ENCODE results near the gene CLASRP.
A peak's percentile ranks its signal among the peaks of the same experiment; 100 is the strongest.

CLASRP gene

DNA sequence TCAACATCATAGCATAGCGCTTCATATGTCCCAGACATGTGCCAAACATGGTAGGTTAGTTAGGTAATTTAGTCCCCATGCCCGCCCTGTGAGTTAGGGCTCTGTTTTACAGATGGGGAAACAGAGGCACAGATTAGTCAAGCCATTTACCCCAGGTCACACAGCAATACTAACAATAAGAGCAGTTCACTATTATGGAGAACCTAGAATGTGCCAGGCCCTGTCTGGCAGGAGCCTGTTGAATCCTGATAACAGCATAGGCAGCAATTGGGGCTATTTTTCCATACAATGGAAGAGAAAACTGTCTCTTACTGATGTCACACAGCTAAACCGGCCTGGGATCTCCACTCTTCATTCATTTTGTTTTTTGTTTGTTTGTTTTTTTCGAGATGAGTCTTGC is 47.6 kb downstream of the CLASRP start:
- DNase-seq, result no peak
- ATAC-seq, result no peak

DNA sequence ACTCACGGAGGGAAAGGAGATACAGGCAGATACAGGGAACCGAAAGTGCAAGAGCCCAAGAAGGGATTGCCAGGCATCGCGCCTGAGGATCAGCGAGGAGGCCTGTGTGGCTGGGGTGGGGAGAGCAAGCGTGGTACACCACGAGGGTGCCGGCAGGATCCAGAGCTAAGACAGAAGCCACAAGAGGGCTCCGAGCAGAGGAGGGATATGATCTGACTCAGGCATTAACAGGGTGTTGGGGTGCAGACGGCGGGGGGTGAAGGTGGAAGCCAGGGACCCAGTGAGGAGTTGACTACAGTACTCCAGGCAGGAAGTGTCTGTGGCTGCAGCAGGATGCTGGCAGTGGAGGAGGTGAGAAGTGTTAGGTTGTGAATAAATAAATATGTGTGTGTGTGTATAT is 48.7 kb downstream of the CLASRP start:
- peak; percentile 61 for ATAC-seq
- peak; percentile 50 for DNase-seq

DNA sequence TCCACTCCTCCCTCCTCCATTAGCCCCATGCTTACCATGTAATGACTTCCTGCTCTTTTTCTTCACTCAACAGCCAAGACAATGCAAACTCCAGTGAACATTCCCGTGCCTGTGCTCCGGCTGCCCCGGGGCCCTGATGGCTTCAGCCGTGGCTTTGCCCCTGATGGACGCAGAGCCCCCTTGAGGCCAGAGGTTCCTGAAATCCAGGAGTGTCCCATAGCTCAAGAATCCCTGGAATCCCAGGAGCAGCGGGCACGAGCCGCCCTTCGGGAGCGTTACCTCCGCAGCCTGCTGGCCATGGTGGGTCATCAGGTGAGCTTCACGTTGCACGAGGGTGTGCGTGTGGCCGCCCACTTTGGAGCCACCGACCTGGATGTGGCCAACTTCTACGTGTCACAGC is 51.2 kb downstream of the CLASRP start:
- ATAC-seq (no peak), DNase-seq (no peak)

GRCh38 chr19:45090606-45091005 is 51.8 kb downstream of the CLASRP start:
- no peak for ATAC-seq
- DNase-seq, result no peak

- peak; percentile 95 for DNase-seq
- ATAC-seq, result peak; percentile 77
These were observed 52.4 kb downstream of the CLASRP start for GRCh38 chr19:45091031-45091923.

DNA sequence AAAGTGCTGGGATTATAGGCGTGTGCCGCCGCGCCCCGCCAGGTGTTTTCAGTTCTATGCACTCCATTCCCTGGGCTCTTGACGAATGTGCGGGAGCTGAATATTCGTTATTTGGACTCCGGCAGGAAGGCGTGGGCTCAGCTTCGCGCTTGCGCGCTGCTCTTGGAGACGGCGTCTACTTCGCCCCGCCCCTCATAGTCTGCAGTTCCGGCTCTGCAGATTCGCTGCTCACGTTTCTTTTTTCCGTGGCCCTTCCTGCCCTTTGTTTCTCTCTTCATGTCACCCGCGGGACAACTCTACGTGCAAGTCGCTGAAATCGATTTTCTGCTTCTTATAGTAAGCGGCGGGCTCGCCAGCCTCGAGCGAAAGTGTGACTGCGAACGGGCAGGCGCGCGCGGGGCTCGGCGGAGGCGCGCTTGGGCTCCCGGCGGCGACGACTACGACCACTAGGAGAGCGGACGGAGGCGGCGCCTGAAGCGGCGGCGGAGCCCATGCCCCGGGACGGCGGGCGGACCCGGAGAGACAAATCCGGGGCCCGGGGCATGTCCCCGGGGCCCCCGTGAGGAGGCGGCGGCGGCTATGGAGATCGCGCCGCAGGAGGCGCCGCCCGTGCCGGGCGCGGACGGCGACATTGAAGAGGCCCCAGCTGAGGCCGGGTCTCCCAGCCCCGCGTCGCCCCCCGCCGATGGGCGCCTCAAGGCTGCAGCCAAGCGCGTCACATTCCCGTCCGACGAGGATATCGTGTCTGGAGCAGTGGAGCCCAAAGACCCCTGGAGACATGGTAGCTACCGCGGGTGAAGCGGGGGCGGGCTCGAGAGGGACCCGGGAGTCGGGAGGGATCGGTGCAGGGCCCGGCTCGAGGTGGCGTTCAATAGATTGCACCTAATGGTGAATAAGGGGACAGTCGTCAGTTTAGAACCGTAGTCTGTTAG is 54.2 kb downstream of the CLASRP start, which contains the start of gene PPP1R37:
PPP1R37 (plus strand) TSS at position 433 of the 932 bp plus-strand sequence; CDS start at position 580, 147 bp downstream.
- peak; percentile 93 for DNase-seq
- peak; percentile 72 for ATAC-seq

GRCh38 chr19:45094137-45094536 is 55.3 kb downstream of the CLASRP start:
- no peak for ATAC-seq
- DNase-seq, result no peak

GRCh38 chr19:45094707-45095106 is 55.9 kb downstream of the CLASRP start:
- no peak for ATAC-seq
- no peak for DNase-seq

DNA sequence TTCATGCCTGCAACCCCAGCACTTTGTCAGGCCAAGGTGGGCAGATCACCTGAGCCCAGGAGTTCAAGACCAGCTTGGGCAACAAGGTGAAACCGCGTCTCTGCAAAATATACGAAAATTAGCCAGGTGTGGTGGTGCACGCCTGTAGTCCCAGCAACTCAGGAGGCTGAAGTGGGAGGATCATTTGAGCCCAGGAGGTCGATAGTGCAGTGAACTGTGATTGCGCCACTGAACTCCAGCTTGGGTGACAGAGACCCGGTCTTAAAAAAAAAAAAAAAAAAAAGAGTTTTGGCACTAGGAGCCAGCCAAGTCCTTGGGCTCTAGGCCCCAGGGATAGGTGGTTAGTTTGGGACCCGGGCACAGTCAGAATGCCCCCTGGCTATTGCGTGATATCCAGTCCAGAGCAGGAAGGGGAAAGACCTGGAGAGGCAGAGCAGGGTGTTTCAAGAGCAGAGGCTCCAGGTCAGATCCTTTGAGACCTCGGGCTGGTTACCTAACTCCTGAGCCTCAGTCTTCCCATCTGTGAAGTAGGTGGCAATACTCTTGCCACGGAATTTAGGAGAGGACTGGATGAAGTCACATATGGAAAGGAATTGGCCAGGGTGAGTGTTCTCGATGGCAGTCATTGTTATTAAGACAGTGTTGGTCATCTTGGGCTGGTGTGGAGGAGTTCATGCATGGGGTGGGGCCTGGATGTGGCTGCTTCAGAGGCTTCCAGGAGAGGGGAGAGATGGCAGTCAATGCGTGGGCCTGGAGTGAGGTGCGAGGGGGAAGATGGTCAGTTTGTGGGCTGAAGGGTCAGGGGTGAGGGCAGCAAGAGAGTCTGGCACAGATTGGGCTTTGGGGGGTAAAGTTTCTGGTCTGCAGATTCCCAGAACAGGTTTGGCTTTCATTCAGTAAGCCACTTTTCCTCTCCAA is 56.9 kb downstream of the CLASRP start:
- DNase-seq (no peak), ATAC-seq (no peak)

DNA sequence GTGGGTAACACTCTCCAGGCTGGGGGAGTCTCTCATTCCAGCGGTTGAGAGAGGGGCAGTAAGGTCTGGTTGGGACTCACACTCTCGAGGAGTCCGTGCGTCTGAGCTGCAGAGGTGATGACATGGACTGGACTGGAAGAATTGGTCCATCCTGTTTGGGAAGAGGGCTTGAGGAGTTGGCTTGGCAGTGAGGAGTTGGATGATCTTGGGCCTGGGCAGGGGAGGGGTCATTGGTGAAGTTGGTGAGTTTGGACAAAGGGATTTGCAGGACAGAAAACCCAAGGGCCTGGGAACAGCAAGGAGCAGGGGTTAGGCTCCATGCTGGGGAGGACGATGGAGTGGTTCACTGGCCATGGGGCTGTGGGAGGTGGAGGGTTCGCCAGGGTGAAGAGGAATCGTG is 57.9 kb downstream of the CLASRP start:
- ATAC-seq, result no peak
- DNase-seq, result no peak

GRCh38 chr19:45097450-45097775 is 58.6 kb downstream of the CLASRP start:
- ATAC-seq, result no peak
- DNase-seq, result no peak

DNA sequence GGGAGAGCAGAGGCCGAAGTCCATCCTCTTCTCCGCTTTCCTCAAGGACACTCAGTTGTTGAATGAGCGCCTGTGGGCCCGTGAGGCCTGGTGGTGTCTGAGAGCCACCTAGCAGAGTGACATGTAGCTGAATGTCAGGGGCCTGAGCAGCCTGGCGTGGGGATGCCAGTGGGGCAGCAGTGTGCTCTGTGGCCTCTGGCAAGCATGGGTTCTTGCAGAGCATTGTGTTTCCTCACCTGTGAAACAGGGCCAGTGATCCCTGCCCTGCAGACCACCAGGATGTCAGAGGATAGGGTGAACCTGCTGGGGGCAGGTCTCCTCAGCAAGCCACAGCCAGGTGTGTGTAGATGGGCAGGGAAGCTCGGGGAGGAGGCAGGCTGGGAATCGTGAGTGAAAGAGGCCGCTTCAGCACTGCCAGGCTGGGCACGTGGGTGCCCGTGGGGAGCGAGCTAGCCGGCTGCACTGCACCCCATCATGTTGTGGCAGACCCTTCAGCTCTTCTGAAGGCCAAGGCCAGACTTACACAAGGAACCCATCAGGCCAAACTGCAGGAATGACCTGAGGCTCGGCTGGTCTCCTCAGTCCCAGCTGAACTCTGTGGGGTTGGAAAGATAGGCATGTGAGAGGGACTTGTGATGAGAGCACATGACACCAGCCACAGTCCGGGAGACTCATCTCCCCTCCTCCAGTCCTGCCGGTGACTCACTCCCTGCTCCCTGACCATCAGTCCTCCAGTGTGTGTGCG is 59.1 kb downstream of the CLASRP start:
- ATAC-seq (no peak), DNase-seq (no peak)

- no peak for DNase-seq
- ATAC-seq, result no peak
These were observed 59.9 kb downstream of the CLASRP start for GRCh38 chr19:45098521-45099466.

GRCh38 chr19:45099467-45100191 is 60.8 kb downstream of the CLASRP start:
- no peak for DNase-seq
- ATAC-seq, result no peak

DNA sequence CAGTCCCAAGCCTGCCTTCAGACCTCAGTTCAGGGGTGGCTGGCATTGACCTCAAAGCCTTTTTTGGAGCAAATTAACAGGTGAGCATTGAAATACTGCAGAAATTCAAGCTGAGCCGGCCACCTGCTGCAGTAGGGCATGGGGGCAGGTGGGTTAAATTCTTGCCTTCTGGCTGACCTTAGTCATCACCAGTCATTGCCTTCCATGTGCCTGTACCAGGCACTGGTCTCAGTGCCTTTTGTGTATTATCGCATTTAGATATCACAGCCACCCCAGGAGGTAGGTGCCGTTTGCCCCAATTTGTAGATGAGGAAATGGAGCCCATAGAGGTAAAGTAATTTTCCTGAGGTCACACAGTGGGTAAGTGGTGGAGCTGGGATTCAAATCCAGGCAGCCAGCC is 61.4 kb downstream of the CLASRP start:
- ATAC-seq (no peak), DNase-seq (no peak)

- no peak for ATAC-seq
- no peak for DNase-seq
These were observed 62.0 kb downstream of the CLASRP start for GRCh38 chr19:45100846-45101252.

GRCh38 chr19:45101806-45102205 is 63.0 kb downstream of the CLASRP start:
- no peak for ATAC-seq
- no peak for DNase-seq

GRCh38 chr19:45102481-45102880 is 63.6 kb downstream of the CLASRP start:
- no peak for ATAC-seq

GRCh38 chr19:45103156-45103507 is 64.3 kb downstream of the CLASRP start:
- peak; percentile 37 for DNase-seq
- peak; percentile 60 for ATAC-seq

More at GRCh38 chr19:45102481-45102880, 63.6 kb downstream of the CLASRP start:
- no peak for DNase-seq
